HL-60 (cell line): ENCODE measurements around the gene FBXW5.

ENCODE experiments used
- GABPA ChIP-seq: IDR thresholded peaks from 2 replicates; pipeline ENCODE4 v1.6.1; 2012; ENCODE audit warnings: low read depth
- TF ChIP-seq, protein P1 (sequence below): IDR thresholded peaks from 2 replicates; pipeline ENCODE4 v1.6.1; 2012; ENCODE audit warnings: low read depth; ENCODE audit not compliant: insufficient replicate concordance
- TF ChIP-seq, protein P2 (sequence below): IDR thresholded peaks from one replicate; pipeline ENCODE4 v1.5.1; 2011; ENCODE audit warnings: low read length, control low read depth, inconsistent platforms; ENCODE audit not compliant: insufficient read depth

DNA sequence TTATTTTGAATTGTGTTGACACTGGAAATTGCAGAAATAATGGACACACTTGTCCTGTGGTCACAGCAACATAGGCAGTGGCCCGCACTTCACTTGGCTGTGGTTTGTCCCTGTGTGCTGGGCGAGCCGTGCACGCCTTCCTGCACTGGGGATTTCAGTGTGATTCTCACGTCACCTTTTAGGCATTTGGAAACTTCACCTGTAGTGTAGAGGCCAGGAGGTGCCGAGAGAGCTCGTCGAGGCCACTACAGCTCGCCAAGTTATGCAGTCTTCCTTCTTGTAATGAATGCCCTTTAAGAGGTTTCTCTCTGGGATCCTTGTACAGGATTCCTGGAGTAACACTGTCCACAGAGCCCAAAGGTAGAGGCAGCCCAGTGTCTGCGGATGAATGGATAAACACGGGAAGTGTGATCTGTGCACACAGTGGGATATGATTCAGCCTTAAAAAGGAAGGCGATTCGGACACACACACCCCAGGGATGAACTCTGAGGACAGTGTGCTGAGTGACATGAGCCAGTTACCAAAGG lies 43.5 kb downstream of the FBXW5 start:
- TF ChIP-seq, protein P1, sequence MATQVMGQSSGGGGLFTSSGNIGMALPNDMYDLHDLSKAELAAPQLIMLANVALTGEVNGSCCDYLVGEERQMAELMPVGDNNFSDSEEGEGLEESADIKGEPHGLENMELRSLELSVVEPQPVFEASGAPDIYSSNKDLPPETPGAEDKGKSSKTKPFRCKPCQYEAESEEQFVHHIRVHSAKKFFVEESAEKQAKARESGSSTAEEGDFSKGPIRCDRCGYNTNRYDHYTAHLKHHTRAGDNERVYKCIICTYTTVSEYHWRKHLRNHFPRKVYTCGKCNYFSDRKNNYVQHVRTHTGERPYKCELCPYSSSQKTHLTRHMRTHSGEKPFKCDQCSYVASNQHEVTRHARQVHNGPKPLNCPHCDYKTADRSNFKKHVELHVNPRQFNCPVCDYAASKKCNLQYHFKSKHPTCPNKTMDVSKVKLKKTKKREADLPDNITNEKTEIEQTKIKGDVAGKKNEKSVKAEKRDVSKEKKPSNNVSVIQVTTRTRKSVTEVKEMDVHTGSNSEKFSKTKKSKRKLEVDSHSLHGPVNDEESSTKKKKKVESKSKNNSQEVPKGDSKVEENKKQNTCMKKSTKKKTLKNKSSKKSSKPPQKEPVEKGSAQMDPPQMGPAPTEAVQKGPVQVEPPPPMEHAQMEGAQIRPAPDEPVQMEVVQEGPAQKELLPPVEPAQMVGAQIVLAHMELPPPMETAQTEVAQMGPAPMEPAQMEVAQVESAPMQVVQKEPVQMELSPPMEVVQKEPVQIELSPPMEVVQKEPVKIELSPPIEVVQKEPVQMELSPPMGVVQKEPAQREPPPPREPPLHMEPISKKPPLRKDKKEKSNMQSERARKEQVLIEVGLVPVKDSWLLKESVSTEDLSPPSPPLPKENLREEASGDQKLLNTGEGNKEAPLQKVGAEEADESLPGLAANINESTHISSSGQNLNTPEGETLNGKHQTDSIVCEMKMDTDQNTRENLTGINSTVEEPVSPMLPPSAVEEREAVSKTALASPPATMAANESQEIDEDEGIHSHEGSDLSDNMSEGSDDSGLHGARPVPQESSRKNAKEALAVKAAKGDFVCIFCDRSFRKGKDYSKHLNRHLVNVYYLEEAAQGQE: no peak
- TF ChIP-seq, protein P2, sequence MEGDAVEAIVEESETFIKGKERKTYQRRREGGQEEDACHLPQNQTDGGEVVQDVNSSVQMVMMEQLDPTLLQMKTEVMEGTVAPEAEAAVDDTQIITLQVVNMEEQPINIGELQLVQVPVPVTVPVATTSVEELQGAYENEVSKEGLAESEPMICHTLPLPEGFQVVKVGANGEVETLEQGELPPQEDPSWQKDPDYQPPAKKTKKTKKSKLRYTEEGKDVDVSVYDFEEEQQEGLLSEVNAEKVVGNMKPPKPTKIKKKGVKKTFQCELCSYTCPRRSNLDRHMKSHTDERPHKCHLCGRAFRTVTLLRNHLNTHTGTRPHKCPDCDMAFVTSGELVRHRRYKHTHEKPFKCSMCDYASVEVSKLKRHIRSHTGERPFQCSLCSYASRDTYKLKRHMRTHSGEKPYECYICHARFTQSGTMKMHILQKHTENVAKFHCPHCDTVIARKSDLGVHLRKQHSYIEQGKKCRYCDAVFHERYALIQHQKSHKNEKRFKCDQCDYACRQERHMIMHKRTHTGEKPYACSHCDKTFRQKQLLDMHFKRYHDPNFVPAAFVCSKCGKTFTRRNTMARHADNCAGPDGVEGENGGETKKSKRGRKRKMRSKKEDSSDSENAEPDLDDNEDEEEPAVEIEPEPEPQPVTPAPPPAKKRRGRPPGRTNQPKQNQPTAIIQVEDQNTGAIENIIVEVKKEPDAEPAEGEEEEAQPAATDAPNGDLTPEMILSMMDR: no peak
- TF ChIP-seq GABPA: no peak
